HEK293 (cell line): ENCODE measurements around the gene CAMK1.

Experiments used
- AEBP2 ChIP-seq: fragments of 450-650 bp; formaldehyde crosslinking; IDR thresholded peaks from 2 replicates; pipeline ENCODE4 v1.5.1; 2016; ENCODE audit warnings: missing biosample characterization, missing genetic modification characterization, borderline replicate concordance
- BCL11A ChIP-seq: fragments of 450-650 bp; formaldehyde crosslinking; IDR thresholded peaks from 2 replicates; pipeline ENCODE4 v1.5.1; 2016; ENCODE audit warnings: low read depth, missing biosample characterization, missing genetic modification characterization
- FEZF1 ChIP-seq: fragments of 450-650 bp; formaldehyde crosslinking; IDR thresholded peaks from 2 replicates; pipeline ENCODE4 v1.5.1; 2016; ENCODE audit warnings: missing biosample characterization, missing genetic modification characterization
- GLIS2 ChIP-seq: fragments of 450-650 bp; formaldehyde crosslinking; IDR thresholded peaks from 2 replicates; pipeline ENCODE4 v1.5.1; 2016; ENCODE audit warnings: missing biosample characterization, missing genetic modification characterization
- KLF9 ChIP-seq: fragments of 450-650 bp; formaldehyde crosslinking; IDR thresholded peaks from 2 replicates; pipeline ENCODE4 v1.5.1; 2016; ENCODE audit warnings: missing biosample characterization, missing genetic modification characterization, low read depth
- SCRT1 ChIP-seq: fragments of 450-650 bp; formaldehyde crosslinking; IDR thresholded peaks from 2 replicates; pipeline ENCODE4 v1.5.1; 2016; ENCODE audit warnings: missing biosample characterization, missing genetic modification characterization, borderline replicate concordance
- SETDB1 ChIP-seq: IDR thresholded peaks from one replicate; pipeline ENCODE4 v1.6.1; 2017; ENCODE audit warnings: mild to moderate bottlenecking, low read length, moderate library complexity, mixed read lengths; ENCODE audit not compliant: insufficient read length
- SP2 ChIP-seq: fragments of 450-650 bp; formaldehyde crosslinking; IDR thresholded peaks from 2 replicates; pipeline ENCODE4 v1.5.1; 2016; ENCODE audit warnings: missing biosample characterization, missing genetic modification characterization
- YY2 ChIP-seq: fragments of 450-650 bp; formaldehyde crosslinking; IDR thresholded peaks from 2 replicates; pipeline ENCODE4 v1.5.1; 2016; ENCODE audit warnings: missing biosample characterization, missing genetic modification characterization
- ZBTB11 ChIP-seq: fragments of 450-650 bp; formaldehyde crosslinking; conservative IDR thresholded peaks from 2 replicates; pipeline ENCODE4 v1.5.1; 2016; ENCODE audit warnings: low read depth, missing biosample characterization, missing genetic modification characterization
- ZFP37 ChIP-seq: fragments of 450-650 bp; formaldehyde crosslinking; IDR thresholded peaks from 2 replicates; pipeline ENCODE4 v1.5.1; 2016; ENCODE audit warnings: missing biosample characterization, missing genetic modification characterization
- ZNF114 ChIP-seq: fragments of 450-650 bp; formaldehyde crosslinking; IDR thresholded peaks from 2 replicates; pipeline ENCODE4 v1.5.0; 2017; ENCODE audit warnings: missing biosample characterization, missing genetic modification characterization
- ZNF138 ChIP-seq: fragments of 450-650 bp; formaldehyde crosslinking; IDR thresholded peaks from 2 replicates; pipeline ENCODE4 v1.5.1; 2016; ENCODE audit warnings: missing biosample characterization, missing genetic modification characterization, borderline replicate concordance
- ZNF184 ChIP-seq: fragments of 450-650 bp; IDR thresholded peaks from 2 replicates; pipeline ENCODE4 v1.5.1; 2018; ENCODE audit warnings: missing biosample characterization, mild to moderate bottlenecking, missing genetic modification characterization
- ZNF19 ChIP-seq: fragments of 450-650 bp; formaldehyde crosslinking; IDR thresholded peaks from 2 replicates; pipeline ENCODE4; 2016; ENCODE audit warnings: missing biosample characterization, missing genetic modification characterization, low read depth
- ZNF341 ChIP-seq: fragments of 450-650 bp; formaldehyde crosslinking; IDR thresholded peaks from 2 replicates; pipeline ENCODE4; 2016; ENCODE audit warnings: low read depth, missing biosample characterization, missing genetic modification characterization
- ZNF350 ChIP-seq: fragments of 450-650 bp; formaldehyde crosslinking; IDR thresholded peaks from 2 replicates; pipeline ENCODE4 v1.5.0; 2017; ENCODE audit warnings: missing biosample characterization, mild to moderate bottlenecking, missing genetic modification characterization
- ZNF398 ChIP-seq: fragments of 450-650 bp; formaldehyde crosslinking; IDR thresholded peaks from 2 replicates; pipeline ENCODE4 v1.5.1; 2017; ENCODE audit warnings: missing biosample characterization, missing genetic modification characterization
- ZNF423 ChIP-seq: fragments of 450-650 bp; formaldehyde crosslinking; IDR thresholded peaks from 2 replicates; pipeline ENCODE4 v1.5.1; 2016; ENCODE audit warnings: missing biosample characterization, missing genetic modification characterization
- ZNF473 ChIP-seq: fragments of 450-650 bp; formaldehyde crosslinking; IDR thresholded peaks from 2 replicates; pipeline ENCODE4 v1.5.1; 2017; ENCODE audit warnings: missing biosample characterization, missing genetic modification characterization
- ZNF529 ChIP-seq: fragments of 450-650 bp; formaldehyde crosslinking; IDR thresholded peaks from 2 replicates; pipeline ENCODE4 v1.5.1; 2017; ENCODE audit warnings: missing genetic modification characterization, missing biosample characterization; ENCODE audit not compliant: insufficient replicate concordance
- ZNF549 ChIP-seq: fragments of 450-650 bp; IDR thresholded peaks from 2 replicates; pipeline ENCODE4 v1.5.1; 2018; ENCODE audit warnings: missing biosample characterization, missing genetic modification characterization, mild to moderate bottlenecking, inconsistent platforms, moderate library complexity
- ZNF560 ChIP-seq: fragments of 450-650 bp; formaldehyde crosslinking; IDR thresholded peaks from 2 replicates; pipeline ENCODE4 v1.5.1; 2017; ENCODE audit warnings: missing biosample characterization, missing genetic modification characterization, borderline replicate concordance
- ZNF580 ChIP-seq: fragments of 450-650 bp; formaldehyde crosslinking; IDR thresholded peaks from 2 replicates; pipeline ENCODE4 v1.5.1; 2016; ENCODE audit warnings: missing biosample characterization, missing genetic modification characterization
- ZNF600 ChIP-seq: fragments of 450-650 bp; formaldehyde crosslinking; IDR thresholded peaks from 2 replicates; pipeline ENCODE4 v1.5.1; 2016; ENCODE audit warnings: missing biosample characterization, missing genetic modification characterization
- ZNF623 ChIP-seq: fragments of 450-650 bp; formaldehyde crosslinking; IDR thresholded peaks from 2 replicates; pipeline ENCODE4 v1.5.1; 2016; ENCODE audit warnings: missing biosample characterization, missing genetic modification characterization
- ZNF704 ChIP-seq: fragments of 450-650 bp; formaldehyde crosslinking; IDR thresholded peaks from 2 replicates; pipeline ENCODE4 v1.5.1; 2016; ENCODE audit warnings: missing biosample characterization, missing genetic modification characterization
- ZNF777 ChIP-seq: fragments of 450-650 bp; formaldehyde crosslinking; IDR thresholded peaks from 2 replicates; pipeline ENCODE4 v1.5.1; 2017; ENCODE audit warnings: missing biosample characterization, missing genetic modification characterization, borderline replicate concordance
- ZNF792 ChIP-seq: fragments of 450-650 bp; formaldehyde crosslinking; IDR thresholded peaks from 2 replicates; pipeline ENCODE4 v1.5.1; 2016; ENCODE audit warnings: missing biosample characterization, missing genetic modification characterization

CAMK1 gene

GRCh38 chr3:9749645-9750555, 19.8 kb downstream of the CAMK1 start, which contains the start of gene OGG1 (continued):
- peak; percentile 78 for TF ChIP-seq ZBTB11 (tag by site-specific recombination)
- no peak for TF ChIP-seq BCL11A (tag by site-specific recombination)
- TF ChIP-seq ZNF19 (tag by site-specific recombination): no peak
- peak; percentile 99 for TF ChIP-seq KLF9 (tag by site-specific recombination)
- no peak for TF ChIP-seq FEZF1
- peak; percentile 97 for TF ChIP-seq SP2 (tag by site-specific recombination)
- TF ChIP-seq ZNF398 (tag by site-specific recombination): peak; percentile 91
- TF ChIP-seq ZNF623 (tag by site-specific recombination): no peak
- peak; percentile 89 for TF ChIP-seq ZNF600
- no peak for TF ChIP-seq ZNF560 (tag by site-specific recombination)
- TF ChIP-seq ZNF341 (tag by site-specific recombination): peak; percentile 95
- TF ChIP-seq SETDB1: no peak
- TF ChIP-seq GLIS2 (tag by site-specific recombination): peak; percentile 77
- no peak for TF ChIP-seq ZNF114 (tag by site-specific recombination)
- no peak for TF ChIP-seq ZNF792 (tag by site-specific recombination)
- TF ChIP-seq ZNF777 (tag by site-specific recombination): no peak
- TF ChIP-seq ZNF350 (tag by site-specific recombination): no peak
- TF ChIP-seq ZNF138: no peak
- TF ChIP-seq AEBP2: no peak
- no peak for TF ChIP-seq ZNF549 (tag by site-specific recombination)
- peak; percentile 97 for TF ChIP-seq ZNF580 (tag by site-specific recombination)
- no peak for TF ChIP-seq ZNF529 (tag by site-specific recombination)
- no peak for TF ChIP-seq ZNF704 (tag by site-specific recombination)
- TF ChIP-seq ZNF184 (tag by site-specific recombination): no peak
- no peak for TF ChIP-seq SCRT1 (tag by site-specific recombination)
- TF ChIP-seq ZNF423 (tag by site-specific recombination): peak; percentile 88
- peak; percentile 87; the same call in 1 of the 2 replicates for TF ChIP-seq ZFP37 (tag by site-specific recombination)
- TF ChIP-seq YY2 (tag by site-specific recombination): no peak
- TF ChIP-seq ZNF473 (tag by site-specific recombination): no peak
